ENCODE data around the gene IGF1R. TPM values are rescaled to one million over a fixed set of nuclear protein-coding genes. Genes with fewer than 3 reads are reported as not detected.

IGF1R gene
- total and polyA plus RNA-seq, 2 of the 13 experiments (the other 11 are each of a cell fraction or from before 2014, with no cell fraction given) = 15.9 to 18.4 TPM

DNA sequence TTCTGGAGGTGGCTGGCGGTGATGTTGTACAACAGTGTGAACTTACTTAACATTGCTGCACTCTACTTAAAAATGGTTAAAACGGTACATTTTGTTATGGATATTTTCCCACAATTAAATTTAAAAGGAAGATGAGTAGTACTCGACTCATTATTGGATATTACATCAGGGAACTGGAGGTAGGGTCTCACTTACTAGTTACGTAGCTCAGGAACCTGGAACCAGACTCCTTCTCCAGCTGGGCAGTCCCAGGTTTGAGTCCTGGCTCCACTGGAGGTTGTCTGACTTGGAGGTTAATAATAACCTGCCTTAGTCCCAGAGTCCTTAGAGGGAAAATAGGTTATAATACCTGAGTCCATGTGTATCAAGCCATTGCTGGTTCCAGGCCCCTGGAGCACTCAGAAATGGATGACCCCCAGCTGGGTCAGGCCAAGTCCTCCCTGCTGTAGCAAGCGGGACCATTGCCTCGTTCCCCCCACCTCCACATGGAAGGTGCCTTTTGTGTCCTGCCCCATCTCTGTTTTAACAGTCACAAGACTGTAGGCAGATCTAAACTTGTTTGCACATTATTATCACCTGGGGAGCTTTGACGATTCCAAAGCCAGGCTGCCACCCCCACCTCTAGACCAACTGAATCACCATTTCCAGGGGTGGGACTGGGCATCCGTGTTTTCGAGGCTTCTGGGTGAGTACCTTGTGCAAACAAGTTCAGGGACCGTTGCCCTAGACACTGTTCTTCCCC, 126.6 kb downstream of the IGF1R start:
- peak; percentile 20 for ATAC-seq
- H3K79me2 ChIP-seq (ENCODE audit: insufficient read depth, low read length) = peaks cover 87% of the 10 kb centered on the region
- no peak overlapping the region for H3K9ac ChIP-seq (ENCODE audit: insufficient read depth, low read depth, low read length)
- 68% methylated on average over 6 of the region's 10 CpGs for WGBS (ENCODE audit: low lambda C conversion rate)
- no peak overlapping the region for H3K4me3 ChIP-seq (replicated peaks in 1 of 3; ENCODE audit: insufficient read depth in 1 of 3, low read depth in 2 of 3, low read length in 3 of 3)
- in situ Hi-C loops (cut with HindIII; ENCODE audit: extremely low pct_ligation_motif_present, low pct_unique_long_range_greater_than_20kb) (loop anchor here (10.0 kb wide), 1 partner anchor 120 kb away; no protein-coding TSS in a partner anchor), intact Hi-C loops (cut with micrococcal nuclease; ENCODE audit: unreplicated experiment) (loop anchor here (5.0 to 10.0 kb wide), 4 partner anchors 53 to 333 kb away; no protein-coding TSS in a partner anchor)
- H2AFZ ChIP-seq (ENCODE audit: low read length) = no peak overlapping the region
- peaks cover 89% of the 10 kb centered on the region for H3K4me1 ChIP-seq (ENCODE audit: insufficient read depth, low read length)
- H3K4me2 ChIP-seq (ENCODE audit: low read depth, low read length) = peak overlapping the region; percentile 37; the same call in 1 of the 2 replicates
- no peaks in the 10 kb centered on the region for H3K9me3 ChIP-seq (ENCODE audit: low read length)
- peaks cover 69% of the 10 kb centered on the region for H4K20me1 ChIP-seq (ENCODE audit: insufficient read depth, low read length)
- no TSS peak for BruUV-seq (replicated peaks)
- no peaks in the 10 kb centered on the region; a peak in 1 of 5 replicates for H3K36me3 ChIP-seq (replicated peaks in 1 of 2; ENCODE audit: control insufficient read depth in 1 of 2, insufficient read depth in 2 of 2, low read length in 2 of 2)
- FAIRE-seq = no peak
- ChIA-PET POLR2A (no interaction called here), CTCF (ENCODE audit: low intra/inter-chr PET ratio, low total read pairs) (no interaction called here)
- peak; percentile 35 for DNase-seq (ENCODE audit: low spot score)
- no peak overlapping the region for H3K27ac ChIP-seq (ENCODE audit: extremely low read length, insufficient read depth, low read length)
- H3K27me3 ChIP-seq (ENCODE audit: control insufficient read depth in 1 of 2, insufficient read depth in 2 of 2, low read length in 2 of 2) = no peaks in the 10 kb centered on the region
- TF ChIP-seq ZNF263 (CRISPR knock-in tag; IDR thresholded peaks at IDR 0.05) (0 out of 2 replicates have a peak, but pooled peaks have one; percentile 49), ZNF17 (CRISPR knock-in tag; IDR thresholded peaks at IDR 0.05) (no peak), HES4 (CRISPR knock-in tag; IDR thresholded peaks at IDR 0.05; ENCODE audit: borderline replicate concordance) (no peak), ESRRA (CRISPR knock-in tag; IDR thresholded peaks at IDR 0.05; ENCODE audit: low read depth) (no peak), ZNF12 (CRISPR knock-in tag; IDR thresholded peaks at IDR 0.05) (no peak)
- TF ChIP-seq, protein P1, sequence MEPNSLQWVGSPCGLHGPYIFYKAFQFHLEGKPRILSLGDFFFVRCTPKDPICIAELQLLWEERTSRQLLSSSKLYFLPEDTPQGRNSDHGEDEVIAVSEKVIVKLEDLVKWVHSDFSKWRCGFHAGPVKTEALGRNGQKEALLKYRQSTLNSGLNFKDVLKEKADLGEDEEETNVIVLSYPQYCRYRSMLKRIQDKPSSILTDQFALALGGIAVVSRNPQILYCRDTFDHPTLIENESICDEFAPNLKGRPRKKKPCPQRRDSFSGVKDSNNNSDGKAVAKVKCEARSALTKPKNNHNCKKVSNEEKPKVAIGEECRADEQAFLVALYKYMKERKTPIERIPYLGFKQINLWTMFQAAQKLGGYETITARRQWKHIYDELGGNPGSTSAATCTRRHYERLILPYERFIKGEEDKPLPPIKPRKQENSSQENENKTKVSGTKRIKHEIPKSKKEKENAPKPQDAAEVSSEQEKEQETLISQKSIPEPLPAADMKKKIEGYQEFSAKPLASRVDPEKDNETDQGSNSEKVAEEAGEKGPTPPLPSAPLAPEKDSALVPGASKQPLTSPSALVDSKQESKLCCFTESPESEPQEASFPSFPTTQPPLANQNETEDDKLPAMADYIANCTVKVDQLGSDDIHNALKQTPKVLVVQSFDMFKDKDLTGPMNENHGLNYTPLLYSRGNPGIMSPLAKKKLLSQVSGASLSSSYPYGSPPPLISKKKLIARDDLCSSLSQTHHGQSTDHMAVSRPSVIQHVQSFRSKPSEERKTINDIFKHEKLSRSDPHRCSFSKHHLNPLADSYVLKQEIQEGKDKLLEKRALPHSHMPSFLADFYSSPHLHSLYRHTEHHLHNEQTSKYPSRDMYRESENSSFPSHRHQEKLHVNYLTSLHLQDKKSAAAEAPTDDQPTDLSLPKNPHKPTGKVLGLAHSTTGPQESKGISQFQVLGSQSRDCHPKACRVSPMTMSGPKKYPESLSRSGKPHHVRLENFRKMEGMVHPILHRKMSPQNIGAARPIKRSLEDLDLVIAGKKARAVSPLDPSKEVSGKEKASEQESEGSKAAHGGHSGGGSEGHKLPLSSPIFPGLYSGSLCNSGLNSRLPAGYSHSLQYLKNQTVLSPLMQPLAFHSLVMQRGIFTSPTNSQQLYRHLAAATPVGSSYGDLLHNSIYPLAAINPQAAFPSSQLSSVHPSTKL (CRISPR knock-in tag; IDR thresholded peaks at IDR 0.05) = peak; percentile 16; the same call in 1 of the 2 replicates
- TF ChIP-seq, protein P2, sequence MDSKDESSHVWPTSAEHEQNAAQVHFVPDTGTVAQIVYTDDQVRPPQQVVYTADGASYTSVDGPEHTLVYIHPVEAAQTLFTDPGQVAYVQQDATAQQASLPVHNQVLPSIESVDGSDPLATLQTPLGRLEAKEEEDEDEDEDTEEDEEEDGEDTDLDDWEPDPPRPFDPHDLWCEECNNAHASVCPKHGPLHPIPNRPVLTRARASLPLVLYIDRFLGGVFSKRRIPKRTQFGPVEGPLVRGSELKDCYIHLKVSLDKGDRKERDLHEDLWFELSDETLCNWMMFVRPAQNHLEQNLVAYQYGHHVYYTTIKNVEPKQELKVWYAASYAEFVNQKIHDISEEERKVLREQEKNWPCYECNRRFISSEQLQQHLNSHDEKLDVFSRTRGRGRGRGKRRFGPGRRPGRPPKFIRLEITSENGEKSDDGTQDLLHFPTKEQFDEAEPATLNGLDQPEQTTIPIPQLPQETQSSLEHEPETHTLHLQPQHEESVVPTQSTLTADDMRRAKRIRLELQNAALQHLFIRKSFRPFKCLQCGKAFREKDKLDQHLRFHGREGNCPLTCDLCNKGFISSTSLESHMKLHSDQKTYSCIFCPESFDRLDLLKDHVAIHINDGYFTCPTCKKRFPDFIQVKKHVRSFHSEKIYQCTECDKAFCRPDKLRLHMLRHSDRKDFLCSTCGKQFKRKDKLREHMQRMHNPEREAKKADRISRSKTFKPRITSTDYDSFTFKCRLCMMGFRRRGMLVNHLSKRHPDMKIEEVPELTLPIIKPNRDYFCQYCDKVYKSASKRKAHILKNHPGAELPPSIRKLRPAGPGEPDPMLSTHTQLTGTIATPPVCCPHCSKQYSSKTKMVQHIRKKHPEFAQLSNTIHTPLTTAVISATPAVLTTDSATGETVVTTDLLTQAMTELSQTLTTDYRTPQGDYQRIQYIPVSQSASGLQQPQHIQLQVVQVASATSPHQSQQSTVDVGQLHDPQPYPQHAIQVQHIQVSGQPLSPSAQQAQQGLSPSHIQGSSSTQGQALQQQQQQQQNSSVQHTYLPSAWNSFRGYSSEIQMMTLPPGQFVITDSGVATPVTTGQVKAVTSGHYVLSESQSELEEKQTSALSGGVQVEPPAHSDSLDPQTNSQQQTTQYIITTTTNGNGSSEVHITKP (CRISPR knock-in tag; IDR thresholded peaks at IDR 0.05; ENCODE audit: low read depth) = 0 out of 2 replicates have a peak, but pooled peaks have one; percentile 22
- TF ChIP-seq, protein P3, sequence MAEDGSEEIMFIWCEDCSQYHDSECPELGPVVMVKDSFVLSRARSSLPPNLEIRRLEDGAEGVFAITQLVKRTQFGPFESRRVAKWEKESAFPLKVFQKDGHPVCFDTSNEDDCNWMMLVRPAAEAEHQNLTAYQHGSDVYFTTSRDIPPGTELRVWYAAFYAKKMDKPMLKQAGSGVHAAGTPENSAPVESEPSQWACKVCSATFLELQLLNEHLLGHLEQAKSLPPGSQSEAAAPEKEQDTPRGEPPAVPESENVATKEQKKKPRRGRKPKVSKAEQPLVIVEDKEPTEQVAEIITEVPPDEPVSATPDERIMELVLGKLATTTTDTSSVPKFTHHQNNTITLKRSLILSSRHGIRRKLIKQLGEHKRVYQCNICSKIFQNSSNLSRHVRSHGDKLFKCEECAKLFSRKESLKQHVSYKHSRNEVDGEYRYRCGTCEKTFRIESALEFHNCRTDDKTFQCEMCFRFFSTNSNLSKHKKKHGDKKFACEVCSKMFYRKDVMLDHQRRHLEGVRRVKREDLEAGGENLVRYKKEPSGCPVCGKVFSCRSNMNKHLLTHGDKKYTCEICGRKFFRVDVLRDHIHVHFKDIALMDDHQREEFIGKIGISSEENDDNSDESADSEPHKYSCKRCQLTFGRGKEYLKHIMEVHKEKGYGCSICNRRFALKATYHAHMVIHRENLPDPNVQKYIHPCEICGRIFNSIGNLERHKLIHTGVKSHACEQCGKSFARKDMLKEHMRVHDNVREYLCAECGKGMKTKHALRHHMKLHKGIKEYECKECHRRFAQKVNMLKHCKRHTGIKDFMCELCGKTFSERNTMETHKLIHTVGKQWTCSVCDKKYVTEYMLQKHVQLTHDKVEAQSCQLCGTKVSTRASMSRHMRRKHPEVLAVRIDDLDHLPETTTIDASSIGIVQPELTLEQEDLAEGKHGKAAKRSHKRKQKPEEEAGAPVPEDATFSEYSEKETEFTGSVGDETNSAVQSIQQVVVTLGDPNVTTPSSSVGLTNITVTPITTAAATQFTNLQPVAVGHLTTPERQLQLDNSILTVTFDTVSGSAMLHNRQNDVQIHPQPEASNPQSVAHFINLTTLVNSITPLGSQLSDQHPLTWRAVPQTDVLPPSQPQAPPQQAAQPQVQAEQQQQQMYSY (CRISPR knock-in tag; IDR thresholded peaks at IDR 0.05) = peak; percentile 38; the same call in 1 of the 2 replicates
- TF ChIP-seq, protein P4, sequence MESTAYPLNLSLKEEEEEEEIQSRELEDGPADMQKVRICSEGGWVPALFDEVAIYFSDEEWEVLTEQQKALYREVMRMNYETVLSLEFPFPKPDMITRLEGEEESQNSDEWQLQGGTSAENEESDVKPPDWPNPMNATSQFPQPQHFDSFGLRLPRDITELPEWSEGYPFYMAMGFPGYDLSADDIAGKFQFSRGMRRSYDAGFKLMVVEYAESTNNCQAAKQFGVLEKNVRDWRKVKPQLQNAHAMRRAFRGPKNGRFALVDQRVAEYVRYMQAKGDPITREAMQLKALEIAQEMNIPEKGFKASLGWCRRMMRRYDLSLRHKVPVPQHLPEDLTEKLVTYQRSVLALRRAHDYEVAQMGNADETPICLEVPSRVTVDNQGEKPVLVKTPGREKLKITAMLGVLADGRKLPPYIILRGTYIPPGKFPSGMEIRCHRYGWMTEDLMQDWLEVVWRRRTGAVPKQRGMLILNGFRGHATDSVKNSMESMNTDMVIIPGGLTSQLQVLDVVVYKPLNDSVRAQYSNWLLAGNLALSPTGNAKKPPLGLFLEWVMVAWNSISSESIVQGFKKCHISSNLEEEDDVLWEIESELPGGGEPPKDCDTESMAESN (CRISPR knock-in tag; conservative IDR thresholded peaks at IDR 0.05) = no peak
